Trophoblast cell (in vitro differentiated cells and primary cell): ENCODE results near the gene PCAT6.

Experiments
- DNase-seq, 2 donors: peaks; one replicate each; pipeline ENCODE4 v3.0.0-alpha.2; 2016
- H2AFZ ChIP-seq: 2 replicates; pipeline ENCODE4 v1.6.1; 2013; ENCODE audit warnings: low read length, moderate library complexity, mild to moderate bottlenecking; ENCODE audit not compliant: insufficient read depth, poor library complexity
- H2AK5ac ChIP-seq: 2 replicates; pipeline ENCODE4 v1.6.1; 2013; ENCODE audit warnings: mild to moderate bottlenecking, low read length
- H2BK120ac ChIP-seq: 2 replicates; pipeline ENCODE4 v1.6.1; 2013; ENCODE audit warnings: low read length, mild to moderate bottlenecking, moderate library complexity; ENCODE audit not compliant: insufficient read depth, poor library complexity
- H2BK12ac ChIP-seq: 2 replicates; pipeline ENCODE4 v1.6.1; 2013; ENCODE audit warnings: mild to moderate bottlenecking, low read length, moderate library complexity
- H2BK5ac ChIP-seq: 2 replicates; pipeline ENCODE4 v1.6.1; 2013; ENCODE audit warnings: low read length, low read depth, moderate library complexity, mild to moderate bottlenecking; ENCODE audit not compliant: poor library complexity
- H3K14ac ChIP-seq: 2 replicates; pipeline ENCODE4 v1.6.1; 2013; ENCODE audit warnings: mild to moderate bottlenecking, low read length
- H3K18ac ChIP-seq: 2 replicates; pipeline ENCODE4 v1.6.1; 2013; ENCODE audit warnings: mild to moderate bottlenecking, low read length
- H3K23ac ChIP-seq: 2 replicates; pipeline ENCODE4 v1.6.1; 2013; ENCODE audit warnings: low read length
- H3K27ac ChIP-seq: 2 replicates; pipeline ENCODE4 v1.5.1; 2013; ENCODE audit warnings: low read depth, mild to moderate bottlenecking, inconsistent platforms, low read length, moderate library complexity
- H3K27me3 ChIP-seq: 2 replicates; pipeline ENCODE4 v1.6.1; 2013; ENCODE audit warnings: inconsistent platforms, mild to moderate bottlenecking, low read length, moderate library complexity; ENCODE audit not compliant: insufficient read depth
- H3K36me3 ChIP-seq, 2 experiments: 1 replicate in 1 of 2; 2 replicates in 1 of 2; pipeline ENCODE4 v1.6.1; 2013; ENCODE audit warnings: low read length in 2 of 2, mild to moderate bottlenecking in 2 of 2, moderate library complexity in 1 of 2; ENCODE audit not compliant: insufficient read depth in 2 of 2, control insufficient read depth in 1 of 2
- H3K4ac ChIP-seq: 2 replicates; pipeline ENCODE4 v1.6.1; 2013; ENCODE audit warnings: low read depth, mild to moderate bottlenecking, low read length, moderate library complexity
- H3K4me1 ChIP-seq, 2 experiments: 1 replicate in 1 of 2; 2 replicates in 1 of 2; pipeline ENCODE4 v1.6.1; 2013; ENCODE audit warnings: low read length in 2 of 2, mild to moderate bottlenecking in 2 of 2, moderate library complexity in 1 of 2; ENCODE audit not compliant: insufficient read depth in 2 of 2, control insufficient read depth in 1 of 2
- H3K4me2 ChIP-seq: 2 replicates; pipeline ENCODE4 v1.6.1; 2013; ENCODE audit warnings: inconsistent platforms, mild to moderate bottlenecking, low read length, moderate library complexity
- H3K4me3 ChIP-seq: 2 replicates; pipeline ENCODE4 v1.5.1; 2013; ENCODE audit warnings: mild to moderate bottlenecking, low read depth, low read length, inconsistent platforms
- H3K79me1 ChIP-seq: one replicate; pipeline ENCODE4 v1.6.1; 2013; ENCODE audit warnings: low read length
- H3K79me2 ChIP-seq: 2 replicates; pipeline ENCODE4 v1.6.1; 2013; ENCODE audit warnings: low read length, mild to moderate bottlenecking; ENCODE audit not compliant: control insufficient read depth, insufficient read depth, poor library complexity
- H3K9ac ChIP-seq: 2 replicates; pipeline ENCODE4 v1.6.1; 2013; ENCODE audit warnings: mild to moderate bottlenecking, low read length
- H3K9me3 ChIP-seq: 2 replicates; pipeline ENCODE4 v1.6.1; 2013; ENCODE audit warnings: low read depth, mild to moderate bottlenecking, control low read depth, inconsistent platforms, low read length; ENCODE audit not compliant: insufficient read depth
- H4K12ac ChIP-seq: 2 replicates; pipeline ENCODE4 v1.6.1; 2013; ENCODE audit warnings: low read depth, mild to moderate bottlenecking, low read length, moderate library complexity
- H4K8ac ChIP-seq: 2 replicates; pipeline ENCODE4 v1.6.1; 2013; ENCODE audit warnings: low read depth, mild to moderate bottlenecking, low read length, moderate library complexity
- H4K91ac ChIP-seq: one replicate; pipeline ENCODE4 v1.6.1; 2013; ENCODE audit warnings: low read depth, mild to moderate bottlenecking, low read length, moderate library complexity
- WGBS: extraction: QIAGEN DNeasy Blood & Tissue Kit; methylation state at CpG from one replicate; pipeline ENCODE4 v1.1.7; 2013; ENCODE audit warnings: missing lambda C conversion rate; ENCODE audit not compliant: insufficient read length, insufficient coverage; ENCODE audit errors: extremely low coverage; 5-methylcytosine and 5-hydroxymethylcytosine counted together

PCAT6 gene

GRCh38 chr1:202850593-202851362 is 40.0 kb downstream of the PCAT6 start:
- Histone ChIP-seq H3K27ac (no peak overlapping the region), H4K12ac (no peak overlapping the region), H2AK5ac (no peak overlapping the region), H3K14ac (no peak overlapping the region), H3K27me3 (no peaks in the 10 kb centered on the region), H3K18ac (peak overlapping the region; percentile 11), H2BK120ac (no peak overlapping the region), H3K9me3 (no peaks in the 10 kb centered on the region), H3K4me2 (no peak overlapping the region), H3K36me3 (peaks cover 23 to 31% of the 10 kb centered on the region in 2 experiments), H2BK12ac (no peak overlapping the region), H4K91ac (no peak overlapping the region), H4K8ac (no peak overlapping the region), H3K4me1 (no peaks in the 10 kb centered on the region), H2BK5ac (no peak overlapping the region), H3K4me3 (no peak overlapping the region), H3K23ac (no peak overlapping the region), H3K79me1 (no peaks in the 10 kb centered on the region), H2AFZ (no peak overlapping the region), H3K9ac (no peak overlapping the region), H3K4ac (no peak overlapping the region), H3K79me2 (no peaks in the 10 kb centered on the region)
- no CpG with 5 or more reads among the region's 7 CpGs for WGBS
- no peak for DNase-seq

GRCh38 chr1:202852163-202852904 is 41.6 kb downstream of the PCAT6 start:
- H2AFZ ChIP-seq = no peak overlapping the region

GRCh38 chr1:202854787-202855186 is 44.0 kb downstream of the PCAT6 start:
- no peak overlapping the region for H2BK5ac ChIP-seq
- no CpG with 5 or more reads among the region's 8 CpGs for WGBS

More at GRCh38 chr1:202852163-202852904, 41.6 kb downstream of the PCAT6 start:
- Histone ChIP-seq H3K36me3 (peaks cover 36 to 44% of the 10 kb centered on the region in 2 experiments), H3K4ac (no peak overlapping the region), H3K4me2 (no peak overlapping the region), H2BK12ac (no peak overlapping the region), H4K8ac (no peak overlapping the region), H3K79me1 (no peaks in the 10 kb centered on the region), H3K18ac (no peak overlapping the region), H3K9ac (no peak overlapping the region), H2BK5ac (no peak overlapping the region), H2BK120ac (no peak overlapping the region), H3K79me2 (no peaks in the 10 kb centered on the region), H3K9me3 (no peaks in the 10 kb centered on the region), H3K27me3 (no peaks in the 10 kb centered on the region), H4K91ac (no peak overlapping the region), H3K4me3 (no peak overlapping the region), H3K23ac (no peak overlapping the region), H2AK5ac (no peak overlapping the region), H3K14ac (no peak overlapping the region), H4K12ac (no peak overlapping the region), H3K27ac (no peak overlapping the region), H3K4me1 (no peaks in the 10 kb centered on the region)
- peak; percentile 65 to 79 for DNase-seq
- no CpG with 5 or more reads among the region's 15 CpGs for WGBS

GRCh38 chr1:202856014-202856413 is 45.3 kb downstream of the PCAT6 start:
- H3K27ac ChIP-seq = no peak overlapping the region
- H3K79me1 ChIP-seq = peaks cover 4% of the 10 kb centered on the region
- no peak overlapping the region for H2BK5ac ChIP-seq
- H3K4me2 ChIP-seq = no peak overlapping the region
- no peak overlapping the region for H3K18ac ChIP-seq
- H4K8ac ChIP-seq = no peak overlapping the region
- peaks cover 6 to 12% of the 10 kb centered on the region in 2 experiments for H3K4me1 ChIP-seq
- WGBS = no CpG with 5 or more reads among the region's 2 CpGs
- peaks cover 7% of the 10 kb centered on the region for H3K79me2 ChIP-seq
- no peak overlapping the region for H3K23ac ChIP-seq
- H3K4me3 ChIP-seq = no peak overlapping the region
- H3K9ac ChIP-seq = no peak overlapping the region
- no peak overlapping the region for H2AFZ ChIP-seq
- H4K91ac ChIP-seq = no peak overlapping the region
- no peak overlapping the region for H2AK5ac ChIP-seq
- H3K9me3 ChIP-seq = no peaks in the 10 kb centered on the region
- H4K12ac ChIP-seq = no peak overlapping the region
- no peak overlapping the region for H2BK12ac ChIP-seq
- no peaks in the 10 kb centered on the region for H3K27me3 ChIP-seq
- no peak overlapping the region for H3K14ac ChIP-seq
- no peak for DNase-seq
- no peak overlapping the region for H2BK120ac ChIP-seq
- H3K36me3 ChIP-seq = peaks cover 40 to 52% of the 10 kb centered on the region in 2 experiments
- H3K4ac ChIP-seq = no peak overlapping the region

More at GRCh38 chr1:202854787-202855186, 44.0 kb downstream of the PCAT6 start:
- no peak overlapping the region for H3K23ac ChIP-seq
- H3K4me2 ChIP-seq = no peak overlapping the region
- H4K91ac ChIP-seq = no peak overlapping the region
- H2AK5ac ChIP-seq = no peak overlapping the region
- H2AFZ ChIP-seq = no peak overlapping the region
- H3K79me1 ChIP-seq = no peaks in the 10 kb centered on the region
- no peak overlapping the region for H3K18ac ChIP-seq
- H2BK120ac ChIP-seq = no peak overlapping the region
- H3K27me3 ChIP-seq = no peaks in the 10 kb centered on the region
- H3K9me3 ChIP-seq = no peaks in the 10 kb centered on the region
- peaks cover 3 to 7% of the 10 kb centered on the region in 2 experiments for H3K4me1 ChIP-seq
- no peak overlapping the region for H3K4me3 ChIP-seq
- H3K36me3 ChIP-seq = peaks cover 45 to 57% of the 10 kb centered on the region in 2 experiments
- no peak overlapping the region for H3K4ac ChIP-seq
- peaks cover 3% of the 10 kb centered on the region for H3K79me2 ChIP-seq
- no peak for DNase-seq
- no peak overlapping the region for H2BK12ac ChIP-seq
- no peak overlapping the region for H3K14ac ChIP-seq
- no peak overlapping the region for H4K12ac ChIP-seq
- H3K27ac ChIP-seq = no peak overlapping the region
- no peak overlapping the region for H4K8ac ChIP-seq
- H3K9ac ChIP-seq = no peak overlapping the region
